Endodermal cell (in vitro differentiated cells): ENCODE measurements around the gene ZC2HC1B. TPM values are rescaled to one million over a fixed set of nuclear protein-coding genes. Genes with fewer than 3 reads are reported as not detected.

ENCODE experiments used
- DNase-seq: peaks from one replicate; pipeline ENCODE4 v3.0.0-alpha.2; 2017
- H3K27ac ChIP-seq: 2 replicates; pipeline ENCODE4 v1.5.1; 2013; ENCODE audit warnings: mild to moderate bottlenecking, low read depth, low read length, moderate library complexity
- H3K27me3 ChIP-seq: 2 replicates; pipeline ENCODE4 v1.6.1; 2013; ENCODE audit warnings: mild to moderate bottlenecking, low read length, moderate library complexity; ENCODE audit not compliant: insufficient read depth, control insufficient read depth, poor library complexity, severe bottlenecking
- H3K36me3 ChIP-seq: 2 replicates; pipeline ENCODE4 v1.7.0; 2013; ENCODE audit warnings: mild to moderate bottlenecking, low read length, moderate library complexity; ENCODE audit not compliant: control insufficient read depth, insufficient read depth
- H3K4me1 ChIP-seq: one replicate; pipeline ENCODE4 v1.7.0; 2013; ENCODE audit warnings: low read length; ENCODE audit not compliant: control insufficient read depth, insufficient read depth
- H3K4me3 ChIP-seq: 2 replicates; pipeline ENCODE4 v1.5.1; 2013; ENCODE audit warnings: mild to moderate bottlenecking, low read length, moderate library complexity
- H3K9ac ChIP-seq: 2 replicates; pipeline ENCODE4 v1.6.1; 2013; ENCODE audit warnings: mild to moderate bottlenecking, low read length, moderate library complexity; ENCODE audit not compliant: poor library complexity, severe bottlenecking; ENCODE audit errors: extremely low read depth
- H3K9me3 ChIP-seq: 2 replicates; pipeline ENCODE4 v1.6.1; 2013; ENCODE audit warnings: mild to moderate bottlenecking, low read length, moderate library complexity; ENCODE audit not compliant: control insufficient read depth
- H3K27ac Mint-ChIP-seq: 2 replicates; pipeline ENCODE4 v1.8.0; 2020; ENCODE audit warnings: mixed read lengths
- H3K27me3 Mint-ChIP-seq: 2 replicates; pipeline ENCODE4 v1.8.0; 2021; ENCODE audit warnings: mild to moderate bottlenecking, mixed read lengths; ENCODE audit not compliant: insufficient read depth
- H3K36me3 Mint-ChIP-seq: 2 replicates; pipeline ENCODE4 v1.8.0; 2020; ENCODE audit warnings: low read depth, mixed read lengths
- H3K4me1 Mint-ChIP-seq: 2 replicates; pipeline ENCODE4 v1.8.0; 2020; ENCODE audit warnings: mixed read lengths
- H3K4me3 Mint-ChIP-seq: 2 replicates; pipeline ENCODE4 v1.8.0; 2020; ENCODE audit warnings: mild to moderate bottlenecking, moderate library complexity, mixed read lengths
- H3K9me3 Mint-ChIP-seq: 2 replicates; pipeline ENCODE4 v1.8.0; 2020; ENCODE audit warnings: mild to moderate bottlenecking, mixed read lengths
- WGBS, 2 experiments: methylation state at CpG; one replicate each; pipeline versions ENCODE4 v1.1.5 to v1.1.7; 2013; ENCODE audit warnings: missing lambda C conversion rate in 2 of 2, mixed read lengths in 1 of 2; ENCODE audit not compliant: insufficient coverage in 1 of 2, insufficient read length in 1 of 2; 5-methylcytosine and 5-hydroxymethylcytosine counted together
- total RNA-seq, 2 donors: library from RNA; stranded (reverse); fragmentation: NEBNext Ultra II Directional in 1 of 2; extraction: Animal tissue kit (Norgen Biotek cat#: 25700) in 1 of 2; gene quantifications; 2 replicates in 1 of 2; 3 replicates in 1 of 2; pipeline ENCODE4 v1.2.1, GENCODE V29; 2021
- TF ChIP-seq, protein P1 (sequence below): fragments of 200-600 bp; sonication (generic); conservative IDR thresholded peaks from 2 replicates; pipeline ENCODE4 v1.5.0; 2021; ENCODE audit warnings: antibody characterized with exemption, mild to moderate bottlenecking

Gene ZC2HC1B
- total RNA-seq, 2 donors from 2014 or later, result not detected

DNA sequence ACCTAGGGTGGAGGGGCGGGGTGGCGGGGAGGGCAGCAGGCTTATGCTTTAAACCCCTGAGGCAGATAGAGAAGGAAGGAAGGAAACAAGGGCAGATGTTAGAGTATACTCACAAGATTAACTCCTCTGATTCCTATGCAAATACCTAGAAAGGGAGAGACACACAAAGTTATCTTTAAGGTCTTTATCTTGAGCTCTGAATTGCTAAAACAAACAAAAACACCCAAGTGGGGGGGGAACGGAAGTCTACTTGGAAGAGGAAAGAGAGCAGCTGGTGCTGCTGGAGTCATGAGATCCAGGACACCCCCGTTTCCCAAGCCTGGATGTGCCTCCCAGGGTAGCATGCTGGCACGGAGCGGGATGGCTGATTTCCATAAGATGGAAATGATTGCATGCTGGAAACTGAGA, 100.4 kb downstream of the ZC2HC1B start:
- Mint-ChIP-seq H3K4me3 (no peak overlapping the region), H3K27me3 (peaks cover 100% of the 10 kb centered on the region), H3K27ac (no peak overlapping the region), H3K9me3 (no peaks in the 10 kb centered on the region), H3K36me3 (no peaks in the 10 kb centered on the region), H3K4me1 (peaks cover 59% of the 10 kb centered on the region)
- H3K4me1 ChIP-seq, result peaks cover 36% of the 10 kb centered on the region
- H3K27ac ChIP-seq, result no peak overlapping the region
- H3K9me3 ChIP-seq, result no peaks in the 10 kb centered on the region
- peak; percentile 75 for DNase-seq
- H3K36me3 ChIP-seq, result no peaks in the 10 kb centered on the region
- no peak overlapping the region for H3K9ac ChIP-seq
- TF ChIP-seq, protein P1, sequence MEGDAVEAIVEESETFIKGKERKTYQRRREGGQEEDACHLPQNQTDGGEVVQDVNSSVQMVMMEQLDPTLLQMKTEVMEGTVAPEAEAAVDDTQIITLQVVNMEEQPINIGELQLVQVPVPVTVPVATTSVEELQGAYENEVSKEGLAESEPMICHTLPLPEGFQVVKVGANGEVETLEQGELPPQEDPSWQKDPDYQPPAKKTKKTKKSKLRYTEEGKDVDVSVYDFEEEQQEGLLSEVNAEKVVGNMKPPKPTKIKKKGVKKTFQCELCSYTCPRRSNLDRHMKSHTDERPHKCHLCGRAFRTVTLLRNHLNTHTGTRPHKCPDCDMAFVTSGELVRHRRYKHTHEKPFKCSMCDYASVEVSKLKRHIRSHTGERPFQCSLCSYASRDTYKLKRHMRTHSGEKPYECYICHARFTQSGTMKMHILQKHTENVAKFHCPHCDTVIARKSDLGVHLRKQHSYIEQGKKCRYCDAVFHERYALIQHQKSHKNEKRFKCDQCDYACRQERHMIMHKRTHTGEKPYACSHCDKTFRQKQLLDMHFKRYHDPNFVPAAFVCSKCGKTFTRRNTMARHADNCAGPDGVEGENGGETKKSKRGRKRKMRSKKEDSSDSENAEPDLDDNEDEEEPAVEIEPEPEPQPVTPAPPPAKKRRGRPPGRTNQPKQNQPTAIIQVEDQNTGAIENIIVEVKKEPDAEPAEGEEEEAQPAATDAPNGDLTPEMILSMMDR, result no peak
- H3K4me3 ChIP-seq, result no peak overlapping the region
- H3K27me3 ChIP-seq, result peaks cover 54% of the 10 kb centered on the region
- WGBS, 2 experiments, result 6 to 25% methylated on average over 4 to 6 of the region's 6 CpGs

- WGBS, 2 experiments, result 50 to 62% methylated on average over 6 of the region's 6 CpGs
- Histone ChIP-seq H3K27ac (no peak overlapping the region), H3K9me3 (no peaks in the 10 kb centered on the region), H3K9ac (no peak overlapping the region), H3K4me1 (peaks cover 32% of the 10 kb centered on the region), H3K4me3 (no peak overlapping the region), H3K27me3 (peaks cover 64% of the 10 kb centered on the region), H3K36me3 (no peaks in the 10 kb centered on the region)
- Mint-ChIP-seq H3K27ac (no peak overlapping the region), H3K9me3 (no peaks in the 10 kb centered on the region), H3K27me3 (peaks cover 100% of the 10 kb centered on the region), H3K4me1 (peaks cover 49% of the 10 kb centered on the region), H3K36me3 (no peaks in the 10 kb centered on the region), H3K4me3 (no peak overlapping the region)
- peak; percentile 54 for DNase-seq
- TF ChIP-seq, protein P1, result no peak
These were observed 101.4 kb downstream of the ZC2HC1B start for GRCh38 chr6:143965503-143966171.

- Mint-ChIP-seq H3K27ac (no peak overlapping the region), H3K4me3 (no peak overlapping the region), H3K27me3 (peaks cover 100% of the 10 kb centered on the region), H3K36me3 (no peaks in the 10 kb centered on the region), H3K4me1 (peaks cover 55% of the 10 kb centered on the region), H3K9me3 (no peaks in the 10 kb centered on the region)
- Histone ChIP-seq H3K9me3 (no peaks in the 10 kb centered on the region), H3K9ac (no peak overlapping the region), H3K27me3 (peaks cover 71% of the 10 kb centered on the region), H3K4me1 (peaks cover 34% of the 10 kb centered on the region), H3K36me3 (no peaks in the 10 kb centered on the region), H3K4me3 (no peak overlapping the region), H3K27ac (no peak overlapping the region)
- WGBS, 2 experiments, result 50% methylated on average over 1 of the region's 1 CpG; no CpG with 5 or more reads in 1 of the 2 experiments
- TF ChIP-seq, protein P1, result no peak
- DNase-seq, result no peak
These were observed 102.0 kb downstream of the ZC2HC1B start for GRCh38 chr6:143966312-143966711.
